OCI-LY1 (cell line): Measurements from ENCODE around the gene ZC3H13.

ENCODE experiments used
- H2AFZ ChIP-seq: fragments of 200-600 bp; sonication (generic), shearing (Covaris generic); 2 replicates; pipeline ENCODE4 v1.6.0; 2014; ENCODE audit warnings: antibody characterized with exemption, mild to moderate bottlenecking, low read length
- H3F3A ChIP-seq: fragments of 200-600 bp; sonication (generic), shearing (Covaris generic); 2 replicates; pipeline ENCODE4 v1.6.0; 2014; ENCODE audit warnings: mild to moderate bottlenecking, antibody characterized with exemption, low read length, moderate library complexity; ENCODE audit not compliant: insufficient read depth
- H3K27ac ChIP-seq: fragments of 200-600 bp; sonication (generic); 2 replicates; pipeline ENCODE4 v1.5.1; 2014; ENCODE audit warnings: low read length, mixed run types, mild to moderate bottlenecking, low read depth; ENCODE audit not compliant: poor library complexity, severe bottlenecking
- H3K27me3 ChIP-seq: fragments of 200-600 bp; sonication (generic); 2 replicates; pipeline ENCODE4 v1.6.0; 2014; ENCODE audit warnings: antibody characterized with exemption, mild to moderate bottlenecking, low read length, moderate library complexity; ENCODE audit not compliant: insufficient read depth
- H3K36me3 ChIP-seq: fragments of 200-600 bp; sonication (generic); 2 replicates; pipeline ENCODE4 v1.6.1; 2014; ENCODE audit warnings: mild to moderate bottlenecking, antibody characterized with exemption, low read length, moderate library complexity, mixed read lengths; ENCODE audit not compliant: insufficient read depth
- H3K4me1 ChIP-seq: fragments of 200-600 bp; sonication (generic); 2 replicates; pipeline ENCODE4 v1.5.1; 2014; ENCODE audit warnings: mild to moderate bottlenecking, low read length, moderate library complexity; ENCODE audit not compliant: insufficient read depth, severe bottlenecking
- H3K4me2 ChIP-seq: fragments of 200-600 bp; sonication (generic), shearing (Covaris generic); 2 replicates; pipeline ENCODE4 v1.6.1; 2014; ENCODE audit warnings: low read length
- H3K4me3 ChIP-seq: fragments of 200-600 bp; sonication (generic); 2 replicates; pipeline ENCODE4 v1.5.1; 2014; ENCODE audit warnings: low read length, low read depth, mild to moderate bottlenecking, mixed read lengths; ENCODE audit not compliant: poor library complexity, severe bottlenecking
- H3K79me2 ChIP-seq: fragments of 200-600 bp; shearing (Covaris generic); 2 replicates; pipeline ENCODE4 v1.6.1; 2016; ENCODE audit warnings: mixed run types, low read length, mixed read lengths; ENCODE audit not compliant: insufficient read depth
- H3K9ac ChIP-seq: fragments of 200-600 bp; sonication (generic), shearing (Covaris generic); 2 replicates; pipeline ENCODE4 v1.6.1; 2014; ENCODE audit warnings: mild to moderate bottlenecking, low read length, mixed read lengths
- H3K9me2 ChIP-seq: fragments of 200-600 bp; sonication (generic), shearing (Covaris generic); 2 replicates; pipeline ENCODE4 v1.6.1; 2014; ENCODE audit warnings: low read depth, mild to moderate bottlenecking, low read length, mixed read lengths
- H3K9me3 ChIP-seq: fragments of 200-600 bp; shearing (Covaris generic); 2 replicates; pipeline ENCODE4 v1.6.1; 2014; ENCODE audit warnings: low read length, mixed read lengths
- H4K20me1 ChIP-seq: fragments of 200-600 bp; sonication (generic), shearing (Covaris generic); 2 replicates; pipeline ENCODE4 v1.6.0; 2016; ENCODE audit warnings: mild to moderate bottlenecking, low read length; ENCODE audit not compliant: insufficient read depth
- EZH2 ChIP-seq: fragments of 200-600 bp; sonication (generic), shearing (Covaris generic); IDR thresholded peaks from 2 replicates; pipeline ENCODE4 v1.8.0; 2017; ENCODE audit warnings: borderline replicate concordance, mixed run types, mild to moderate bottlenecking, antibody characterized with exemption, low read length, moderate library complexity, mixed read lengths
- TF ChIP-seq, protein P1 (sequence below): fragments of 200-600 bp; sonication (generic), shearing (Covaris generic); IDR thresholded peaks from 2 replicates; pipeline ENCODE4 v1.5.1; 2017; ENCODE audit warnings: mild to moderate bottlenecking, antibody characterized with exemption, low read length, moderate library complexity, mixed read lengths

Gene ZC3H13

DNA sequence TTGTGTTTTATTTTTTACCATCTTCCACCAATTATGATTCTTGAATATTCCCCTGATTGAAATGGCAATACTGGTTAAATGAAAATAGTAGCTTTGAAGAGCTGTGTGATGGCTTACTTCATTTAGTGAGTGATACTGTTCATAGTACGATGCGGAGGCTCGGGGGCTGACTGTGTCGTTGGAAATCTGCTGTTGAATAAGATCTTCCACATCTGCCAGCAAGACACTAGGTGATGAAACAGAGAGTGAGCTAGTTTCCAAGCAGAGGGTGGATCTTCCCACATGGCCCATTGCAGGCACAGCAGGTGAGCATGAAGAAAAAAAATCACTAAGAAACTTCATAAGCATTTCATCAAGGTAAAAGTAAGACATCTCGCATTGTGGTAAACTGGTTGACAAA, 29.8 kb upstream of the ZC3H13 start:
- H3F3A ChIP-seq, result no peaks in the 10 kb centered on the region
- no peak overlapping the region for H3K27ac ChIP-seq
- TF ChIP-seq EZH2, result no peak
- TF ChIP-seq, protein P1, sequence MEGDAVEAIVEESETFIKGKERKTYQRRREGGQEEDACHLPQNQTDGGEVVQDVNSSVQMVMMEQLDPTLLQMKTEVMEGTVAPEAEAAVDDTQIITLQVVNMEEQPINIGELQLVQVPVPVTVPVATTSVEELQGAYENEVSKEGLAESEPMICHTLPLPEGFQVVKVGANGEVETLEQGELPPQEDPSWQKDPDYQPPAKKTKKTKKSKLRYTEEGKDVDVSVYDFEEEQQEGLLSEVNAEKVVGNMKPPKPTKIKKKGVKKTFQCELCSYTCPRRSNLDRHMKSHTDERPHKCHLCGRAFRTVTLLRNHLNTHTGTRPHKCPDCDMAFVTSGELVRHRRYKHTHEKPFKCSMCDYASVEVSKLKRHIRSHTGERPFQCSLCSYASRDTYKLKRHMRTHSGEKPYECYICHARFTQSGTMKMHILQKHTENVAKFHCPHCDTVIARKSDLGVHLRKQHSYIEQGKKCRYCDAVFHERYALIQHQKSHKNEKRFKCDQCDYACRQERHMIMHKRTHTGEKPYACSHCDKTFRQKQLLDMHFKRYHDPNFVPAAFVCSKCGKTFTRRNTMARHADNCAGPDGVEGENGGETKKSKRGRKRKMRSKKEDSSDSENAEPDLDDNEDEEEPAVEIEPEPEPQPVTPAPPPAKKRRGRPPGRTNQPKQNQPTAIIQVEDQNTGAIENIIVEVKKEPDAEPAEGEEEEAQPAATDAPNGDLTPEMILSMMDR, result no peak
- no peak overlapping the region for H3K4me3 ChIP-seq
- H3K27me3 ChIP-seq, result peaks cover 6% of the 10 kb centered on the region; the same call in 1 of the 2 replicates
- H3K36me3 ChIP-seq, result no peaks in the 10 kb centered on the region
- H2AFZ ChIP-seq, result no peak overlapping the region
- no peak overlapping the region for H3K4me2 ChIP-seq
- H3K4me1 ChIP-seq, result no peaks in the 10 kb centered on the region
- no peaks in the 10 kb centered on the region for H4K20me1 ChIP-seq
- no peaks in the 10 kb centered on the region for H3K79me2 ChIP-seq
- H3K9me2 ChIP-seq, result no peaks in the 10 kb centered on the region
- no peak overlapping the region for H3K9ac ChIP-seq
- no peaks in the 10 kb centered on the region for H3K9me3 ChIP-seq

DNA sequence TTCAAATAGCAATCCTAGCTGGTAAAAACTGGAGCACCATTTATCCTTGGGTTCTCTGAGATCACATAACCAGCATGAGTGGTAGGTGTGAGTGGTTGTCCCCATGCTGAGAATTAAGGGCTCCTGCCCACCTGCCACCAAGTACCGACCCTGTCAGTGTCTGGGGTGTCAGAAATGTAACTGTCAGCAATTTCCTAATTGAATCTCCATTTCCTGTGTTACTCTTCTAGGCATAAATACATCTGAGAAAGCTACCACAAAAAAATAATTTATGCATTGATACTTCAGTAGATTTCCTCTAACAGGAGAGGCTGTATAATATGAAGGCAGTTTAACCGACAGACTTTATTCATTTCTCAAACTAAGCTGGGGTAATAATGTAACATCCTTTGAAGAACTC, 27.2 kb upstream of the ZC3H13 start:
- no peak overlapping the region for H3K4me3 ChIP-seq
- no peak for TF ChIP-seq EZH2
- TF ChIP-seq, protein P1, result no peak
- H3K9me3 ChIP-seq, result no peaks in the 10 kb centered on the region
- H3F3A ChIP-seq, result no peaks in the 10 kb centered on the region
- no peaks in the 10 kb centered on the region for H4K20me1 ChIP-seq
- H3K9ac ChIP-seq, result no peak overlapping the region
- H3K36me3 ChIP-seq, result no peaks in the 10 kb centered on the region
- no peaks in the 10 kb centered on the region for H3K4me1 ChIP-seq
- H3K9me2 ChIP-seq, result no peaks in the 10 kb centered on the region
- H3K27me3 ChIP-seq, result no peaks in the 10 kb centered on the region
- no peak overlapping the region for H3K4me2 ChIP-seq
- no peak overlapping the region for H2AFZ ChIP-seq
- no peaks in the 10 kb centered on the region for H3K79me2 ChIP-seq
- no peak overlapping the region for H3K27ac ChIP-seq

GRCh38 chr13:46077265-46077664, 24.7 kb upstream of the ZC3H13 start:
- Histone ChIP-seq H3K4me1 (no peaks in the 10 kb centered on the region), H2AFZ (no peak overlapping the region), H3K79me2 (no peaks in the 10 kb centered on the region), H3K9me2 (no peaks in the 10 kb centered on the region), H3K4me3 (no peak overlapping the region), H3K9me3 (no peaks in the 10 kb centered on the region), H3K9ac (no peak overlapping the region), H3K27ac (no peak overlapping the region), H3K36me3 (no peaks in the 10 kb centered on the region), H3K4me2 (no peak overlapping the region), H3F3A (no peaks in the 10 kb centered on the region), H3K27me3 (no peaks in the 10 kb centered on the region), H4K20me1 (no peaks in the 10 kb centered on the region)
- no peak for TF ChIP-seq EZH2
- TF ChIP-seq, protein P1, result no peak
